Measurements from ENCODE around the gene OSBPL2.

GRCh38 chr20:62209850-62210495 lies 28.3 kb upstream of the OSBPL2 start:
- TF ChIP-seq POLR2AphosphoS5 (IDR thresholded peaks at IDR 0.05; ENCODE audit: low read depth, low read length) (no peak), POLR2A (IDR thresholded peaks at IDR 0.05; ENCODE audit: low read depth, low read length) (no peak)
